NB4 (cell line): Measurements from ENCODE around the gene DHX30.

Source experiments
- CTCF ChIP-seq: IDR thresholded peaks from one replicate; pipeline ENCODE4 v1.5.1; 2012; ENCODE audit warnings: low read depth, low read length
- POLR2A ChIP-seq: IDR thresholded peaks from 2 replicates; pipeline ENCODE4 v1.6.1; 2011; ENCODE audit warnings: mild to moderate bottlenecking; ENCODE audit not compliant: insufficient read length; ENCODE audit errors: extremely low read depth

- TF ChIP-seq CTCF (no peak), POLR2A (no peak)
Measured at GRCh38 chr3:47846880-47847248, 43.9 kb downstream of the DHX30 start.
